Right lobe of liver (tissue), 4 donors: Measurements from ENCODE around the gene GGT6.

Experiments
- CTCF ChIP-seq, 4 donors: fragments of 200-600 bp in 3 of 4; fragments of 450-650 bp in 1 of 4; IDR thresholded peaks; one replicate each; pipeline versions ENCODE4 v1.5.1 to v1.8.0; 2016 to 2022; ENCODE audit warnings: antibody characterized with exemption in 4 of 4, mild to moderate bottlenecking in 2 of 4
- POLR2A ChIP-seq: fragments of 450-650 bp; IDR thresholded peaks from one replicate; pipeline ENCODE4 v1.6.1; 2017; ENCODE audit warnings: antibody characterized with exemption, mild to moderate bottlenecking
- donor health status: DM: no; HTN: no; CAD: no.
- donor health status: DM: no; HTN: no; CAD: no.
- donor health status: DM: no; HTN: yes; CAD: no.

- TF ChIP-seq CTCF (IDR thresholded peaks at IDR 0.05) (peak; percentile 64 to 79 (median 74)), POLR2A (no peak)
Measured at GRCh38 chr17:4566785-4567184, 6.4 kb upstream of the GGT6 start.
